GM13977 (cell line): Measurements from ENCODE around the gene SLC9A9.
"Not testable (repeated sequence)": the region's sequence is repeated elsewhere in the genome, so short reads cannot be mapped to it uniquely, and the experiment has no call there.

Experiments used
- DNase-seq: peaks from one replicate; pipeline ENCODE4 v3.0.0; 2012; ENCODE audit warnings: low spot score
- in situ Hi-C: fragments of 300-500 bp; cut with MboI; formaldehyde crosslinking; loops from one replicate; pipeline ENCODE4 v1.12.0; 2022; ENCODE audit warnings: low sequenced_read_pairs, low pct_unique_long_range_greater_than_20kb, mixed read lengths, inconsistent platforms; ENCODE audit not compliant: unreplicated experiment
- TF ChIP-seq, protein P1 (sequence below): IDR thresholded peaks from 2 replicates; pipeline ENCODE4 v1.5.1; 2012; ENCODE audit warnings: mild to moderate bottlenecking, control low read depth; ENCODE audit not compliant: insufficient read depth; ENCODE audit errors: extremely low read depth, missing control alignments

The SLC9A9 gene

DNA sequence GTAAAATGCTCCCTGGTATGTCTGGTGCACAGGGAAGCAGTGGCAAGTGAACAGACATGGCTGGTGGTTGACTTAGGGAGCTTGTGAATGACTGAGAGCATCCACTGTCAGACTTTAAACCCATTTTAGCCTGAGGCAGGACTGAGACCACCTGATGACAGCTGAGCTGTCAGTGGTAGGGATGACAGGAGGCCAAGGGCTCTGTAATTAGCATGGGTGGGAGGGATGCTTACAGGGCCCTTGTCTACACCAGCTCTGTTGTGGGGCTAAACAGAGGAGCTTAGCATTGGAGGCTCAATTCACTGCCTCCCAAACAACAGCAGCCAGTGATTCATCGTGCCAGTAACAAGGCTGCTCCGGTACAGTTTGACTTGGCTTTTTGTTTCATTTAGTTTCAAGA is 559.3 kb downstream of the SLC9A9 start:
- in situ Hi-C loops: no loop called here
- DNase-seq: no peak
- TF ChIP-seq, protein P1, sequence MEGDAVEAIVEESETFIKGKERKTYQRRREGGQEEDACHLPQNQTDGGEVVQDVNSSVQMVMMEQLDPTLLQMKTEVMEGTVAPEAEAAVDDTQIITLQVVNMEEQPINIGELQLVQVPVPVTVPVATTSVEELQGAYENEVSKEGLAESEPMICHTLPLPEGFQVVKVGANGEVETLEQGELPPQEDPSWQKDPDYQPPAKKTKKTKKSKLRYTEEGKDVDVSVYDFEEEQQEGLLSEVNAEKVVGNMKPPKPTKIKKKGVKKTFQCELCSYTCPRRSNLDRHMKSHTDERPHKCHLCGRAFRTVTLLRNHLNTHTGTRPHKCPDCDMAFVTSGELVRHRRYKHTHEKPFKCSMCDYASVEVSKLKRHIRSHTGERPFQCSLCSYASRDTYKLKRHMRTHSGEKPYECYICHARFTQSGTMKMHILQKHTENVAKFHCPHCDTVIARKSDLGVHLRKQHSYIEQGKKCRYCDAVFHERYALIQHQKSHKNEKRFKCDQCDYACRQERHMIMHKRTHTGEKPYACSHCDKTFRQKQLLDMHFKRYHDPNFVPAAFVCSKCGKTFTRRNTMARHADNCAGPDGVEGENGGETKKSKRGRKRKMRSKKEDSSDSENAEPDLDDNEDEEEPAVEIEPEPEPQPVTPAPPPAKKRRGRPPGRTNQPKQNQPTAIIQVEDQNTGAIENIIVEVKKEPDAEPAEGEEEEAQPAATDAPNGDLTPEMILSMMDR: no peak

DNA sequence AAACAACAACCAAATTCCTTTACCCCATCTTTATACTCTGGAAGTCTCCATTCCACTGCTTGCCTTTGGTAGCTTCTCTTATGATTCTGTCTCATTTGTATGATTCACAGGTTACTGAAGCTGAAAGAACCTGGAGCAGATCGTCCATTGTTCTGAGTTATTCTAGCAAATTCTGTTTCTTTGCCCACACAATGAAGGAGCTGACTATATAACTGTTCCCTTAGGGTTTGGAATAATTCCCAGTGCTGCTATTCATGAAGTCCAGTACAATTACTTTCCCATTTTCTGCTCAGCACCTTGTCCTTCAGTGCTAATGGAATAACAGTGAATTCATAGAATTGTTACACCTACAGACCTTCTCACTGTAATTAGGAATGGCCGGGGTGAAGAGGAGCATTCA is 560.9 kb downstream of the SLC9A9 start:
- no peak for DNase-seq
- in situ Hi-C loops: no loop called here
- TF ChIP-seq, protein P1: no peak

DNA sequence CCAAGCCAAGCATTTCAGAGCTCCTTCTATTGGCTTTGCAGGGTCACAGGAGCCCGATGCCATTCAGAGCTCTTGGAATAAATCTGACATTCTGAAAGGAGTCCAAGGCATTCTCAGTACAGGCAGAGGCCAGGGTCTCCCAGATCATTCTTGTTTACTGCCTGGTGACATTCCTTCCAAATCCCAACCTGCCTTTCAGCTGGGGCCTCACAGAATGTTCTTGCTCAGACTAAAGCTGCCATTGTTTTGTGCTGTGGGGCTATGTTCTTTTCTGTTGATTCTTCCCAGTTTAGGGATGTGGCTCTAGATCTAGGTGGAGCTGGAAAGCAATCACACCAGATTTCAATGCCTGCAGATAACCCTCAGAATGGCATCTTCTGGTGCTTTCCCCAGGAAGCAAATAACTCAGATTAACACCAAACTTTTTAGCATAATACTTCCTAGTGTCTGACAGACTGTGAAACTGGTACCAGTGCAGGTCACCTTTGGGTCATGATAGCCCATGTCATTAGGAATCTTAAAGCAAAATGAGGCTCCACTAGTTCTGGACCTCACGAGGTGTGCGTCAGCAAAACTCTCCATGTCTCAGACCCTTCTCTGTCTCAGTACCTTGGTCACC is 561.8 kb downstream of the SLC9A9 start:
- DNase-seq: no peak
- TF ChIP-seq, protein P1: no peak
- in situ Hi-C loops: no loop called here

DNA sequence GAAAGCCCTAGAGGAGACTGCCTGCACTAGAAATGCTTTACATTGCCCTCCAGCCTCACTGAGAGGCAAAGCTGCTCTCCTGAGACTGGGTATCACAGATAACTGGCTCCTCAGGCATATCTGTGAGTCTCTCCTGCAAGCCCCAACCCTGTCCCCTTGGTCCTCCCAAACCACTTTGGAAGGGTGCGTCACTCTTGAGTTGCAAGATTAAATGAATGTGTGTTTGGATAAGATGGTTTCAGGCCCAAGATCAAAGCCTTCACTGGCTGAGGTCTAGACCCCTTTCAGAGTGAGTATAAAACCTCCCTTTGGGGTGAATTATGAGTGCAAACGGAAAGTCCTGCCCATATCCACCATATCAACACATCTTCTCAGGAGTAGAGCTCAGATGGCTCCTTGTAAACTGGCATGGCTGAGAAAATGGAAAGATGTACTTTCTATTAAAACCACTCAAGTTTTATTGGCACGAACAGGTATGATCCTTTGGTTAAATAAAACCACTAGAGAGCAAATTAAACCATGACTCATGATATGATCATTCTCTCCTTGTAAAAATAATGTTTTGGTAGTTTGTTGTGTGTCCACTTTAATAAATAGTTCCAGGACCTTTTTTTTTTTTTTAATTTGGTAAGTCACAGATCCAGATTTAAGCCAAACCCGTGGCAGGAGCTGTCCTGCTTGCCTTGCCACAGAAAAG is 564.7 kb downstream of the SLC9A9 start:
- TF ChIP-seq, protein P1: no peak
- in situ Hi-C loops: no loop called here

DNA sequence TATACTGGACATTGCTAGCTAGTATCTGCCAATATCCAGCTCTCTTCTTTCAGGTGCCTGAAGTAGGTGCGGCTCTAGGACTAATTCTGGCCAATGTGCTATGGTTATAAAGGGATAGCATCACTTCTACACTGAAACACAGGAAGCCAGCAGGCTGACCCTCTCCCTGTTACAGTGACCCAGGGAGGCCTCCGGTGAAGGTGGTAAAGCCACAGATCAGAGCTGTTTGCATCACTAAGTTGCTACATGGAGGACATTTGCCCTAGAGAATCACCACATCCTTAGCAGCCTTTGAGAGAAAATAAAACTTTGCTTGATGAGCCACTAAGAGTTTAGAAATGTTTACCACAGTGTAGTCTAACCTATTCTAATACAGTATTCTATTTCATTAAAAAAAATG is 567.3 kb downstream of the SLC9A9 start:
- no peak for DNase-seq
- in situ Hi-C loops: no loop called here
- TF ChIP-seq, protein P1: no peak

More for the DNA sequence above, 564.7 kb downstream of the SLC9A9 start:
- no peak for DNase-seq

DNA sequence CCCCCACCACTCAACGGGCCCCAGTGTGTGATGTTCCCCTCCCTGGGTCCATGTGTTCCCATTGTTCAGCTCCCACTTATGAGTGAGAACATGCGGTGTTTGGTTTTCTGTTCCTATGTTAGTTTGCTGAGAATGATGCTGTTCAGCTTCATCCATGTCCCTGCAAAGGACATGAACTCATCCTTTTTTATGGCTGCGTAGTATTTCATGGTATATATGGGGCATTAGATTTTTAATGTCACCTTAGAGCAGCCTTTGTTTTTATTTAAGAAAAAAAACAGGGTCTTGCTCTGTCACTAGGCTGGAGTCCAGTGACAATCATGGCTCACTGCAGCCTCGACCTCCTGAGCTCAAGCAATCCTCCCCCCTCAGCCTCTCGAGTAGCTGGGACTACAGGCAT is 568.7 kb downstream of the SLC9A9 start:
- DNase-seq, in situ Hi-C loops: not testable (repeated sequence)

DNA sequence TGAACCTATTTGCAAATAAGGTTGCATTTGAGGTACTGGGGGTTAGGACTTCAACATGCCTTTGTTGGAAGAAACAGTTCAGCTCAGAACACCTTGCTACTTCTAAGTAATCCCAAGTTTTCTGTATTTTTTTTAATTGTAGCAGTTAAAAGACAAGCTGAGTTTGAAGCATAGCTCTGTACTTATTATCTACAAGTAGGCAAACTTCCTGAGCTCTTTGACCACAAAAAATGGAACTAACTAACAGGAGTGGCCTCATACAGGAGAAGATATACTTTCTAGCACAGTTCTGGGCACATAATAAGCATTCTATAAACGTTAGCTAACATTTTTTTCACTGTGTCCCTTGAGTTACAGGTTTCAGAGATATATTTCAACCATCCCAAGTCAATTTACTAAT is 569.5 kb downstream of the SLC9A9 start:
- TF ChIP-seq, protein P1: no peak
- in situ Hi-C loops: no loop called here
- no peak for DNase-seq
